SK-N-SH (cell line): ENCODE results near the gene TTC21A. TPM values are rescaled to one million over a fixed set of nuclear protein-coding genes. Genes with fewer than 3 reads are reported as not detected.

ENCODE experiments used
- CTCF ChIA-PET: fragments of 300-600, 350-600 bp; formaldehyde crosslinking; extraction: SDS; loops from one replicate; lab custom pipeline; 2021; lab: Yijun Ruan, JAX
- POLR2A ChIA-PET: fragments of 350-600 bp; sonication (Branson Sonifier 250); formaldehyde crosslinking; extraction: SDS; loops from one replicate; lab custom pipeline; 2020; ENCODE audit warnings: antibody characterized with exemption, inconsistent platforms; lab: Yijun Ruan, JAX
- DNase-seq: peaks from one replicate; pipeline ENCODE4 v3.0.0; 2012
- H2AFZ ChIP-seq: fragments of 200-600 bp; sonication (generic); 2 replicates; pipeline ENCODE4 v1.8.1; 2016; ENCODE audit warnings: antibody characterized with exemption, mild to moderate bottlenecking, low read depth
- H3F3A ChIP-seq: fragments of 200-600 bp; sonication (generic); replicated peaks from 2 replicates; pipeline ENCODE3; 2016; ENCODE audit warnings: antibody characterized with exemption, mild to moderate bottlenecking; ENCODE audit not compliant: insufficient read depth
- H3K27ac ChIP-seq, 2 experiments: fragments of 200-500 bp in 1 of 2; fragments of 200-600 bp in 1 of 2; sonication (Bioruptor generic) in 1 of 2; sonication (generic), shearing (Covaris generic) in 1 of 2; 2 replicates each; pipeline versions ENCODE4 v1.5.1 to v1.6.1; 2014 to 2016; ENCODE audit warnings: low read depth in 2 of 2, inconsistent platforms in 1 of 2, low read length in 1 of 2, mild to moderate bottlenecking in 1 of 2, mixed read lengths in 1 of 2
- H3K27me3 ChIP-seq: fragments of 200-600 bp; sonication (generic), shearing (Covaris generic); 2 replicates; pipeline ENCODE4 v1.6.1; 2016; ENCODE audit warnings: mixed run types; ENCODE audit not compliant: insufficient read depth
- H3K36me3 ChIP-seq, 2 experiments: fragments of 200-500 bp in 1 of 2; fragments of 200-600 bp in 1 of 2; sonication (Bioruptor generic) in 1 of 2; sonication (generic) in 1 of 2; replicated peaks in 1 of 2; 2 replicates each; pipeline versions ENCODE3 to v1.5.1; 2014 to 2016; ENCODE audit warnings: low read length in 1 of 2, mild to moderate bottlenecking in 1 of 2; ENCODE audit not compliant: insufficient read depth in 2 of 2, control insufficient read depth in 1 of 2
- H3K4me1 ChIP-seq, 2 experiments: fragments of 200-500 bp in 1 of 2; fragments of 200-600 bp in 1 of 2; sonication (Bioruptor generic) in 1 of 2; sonication (generic), shearing (Covaris generic) in 1 of 2; 2 replicates each; pipeline versions ENCODE4 v1.5.1 to v1.6.1; 2014 to 2016; ENCODE audit warnings: low read depth in 1 of 2, low read length in 1 of 2, mixed run types in 1 of 2; ENCODE audit not compliant: insufficient read depth in 2 of 2, control insufficient read depth in 1 of 2
- H3K4me2 ChIP-seq: fragments of 200-600 bp; sonication (generic), shearing (Covaris generic); 2 replicates; pipeline ENCODE4 v1.6.1; 2017; ENCODE audit warnings: mixed run types
- H3K4me3 ChIP-seq, 2 experiments: fragments of 200-500 bp in 1 of 2; fragments of 200-600 bp in 1 of 2; sonication (Bioruptor generic) in 1 of 2; sonication (generic), shearing (Covaris generic) in 1 of 2; 2 replicates each; pipeline versions ENCODE4 v1.5.1 to v1.8.1; 2014 to 2016; ENCODE audit warnings: low read depth in 2 of 2, inconsistent platforms in 1 of 2, low read length in 1 of 2, mild to moderate bottlenecking in 1 of 2, mixed read lengths in 1 of 2, moderate library complexity in 1 of 2
- H3K79me2 ChIP-seq: fragments of 200-600 bp; sonication (generic); 2 replicates; pipeline ENCODE4 v1.8.1; 2017; ENCODE audit warnings: mild to moderate bottlenecking; ENCODE audit not compliant: insufficient read depth
- H3K9ac ChIP-seq: fragments of 200-600 bp; sonication (generic); 2 replicates; pipeline ENCODE4 v1.6.1; 2017; ENCODE audit warnings: mixed run types
- H3K9me2 ChIP-seq: fragments of 200-600 bp; sonication (generic); 2 replicates; pipeline ENCODE4 v1.6.1; 2017; ENCODE audit warnings: mixed run types
- H3K9me3 ChIP-seq: fragments of 200-600 bp; sonication (generic); 2 replicates; pipeline ENCODE4 v1.6.1; 2017; ENCODE audit warnings: mixed run types, mild to moderate bottlenecking, moderate library complexity
- H4K20me1 ChIP-seq: fragments of 200-600 bp; sonication (generic); 2 replicates; pipeline ENCODE4 v1.6.1; 2017; ENCODE audit warnings: mild to moderate bottlenecking, mixed run types; ENCODE audit not compliant: insufficient read depth
- FOSL2 ChIP-seq: IDR thresholded peaks from 2 replicates; pipeline ENCODE4 v1.4.0; 2012; ENCODE audit warnings: low read depth, mild to moderate bottlenecking, moderate library complexity, borderline replicate concordance
- FOXM1 ChIP-seq: IDR thresholded peaks from 2 replicates; pipeline ENCODE4 v1.4.0; 2012; ENCODE audit warnings: low read depth, mild to moderate bottlenecking
- GABPA ChIP-seq: IDR thresholded peaks from 2 replicates; pipeline ENCODE4 v1.4.0; 2012; ENCODE audit warnings: low read depth, mild to moderate bottlenecking
- JUND ChIP-seq: IDR thresholded peaks from 2 replicates; pipeline ENCODE4 v1.4.0; 2012
- RAD21 ChIP-seq: IDR thresholded peaks from 2 replicates; pipeline ENCODE4 v1.6.1; 2012; ENCODE audit warnings: mild to moderate bottlenecking, low read length
- TCF12 ChIP-seq: IDR thresholded peaks from 2 replicates; pipeline ENCODE4 v1.4.0; 2012
- WGBS: methylation state at CpG from one replicate; pipeline ENCODE4 v1.1.6; 2017; ENCODE audit warnings: low lambda C conversion rate; 5-methylcytosine and 5-hydroxymethylcytosine counted together
- polyA plus RNA-seq, 3 experiments: library from polyadenylated mRNA; depleted of rRNA; stranded (reverse); fragments of >200 nt; gene quantifications; 2 replicates each; pipeline ENCODE4 v1.2.3, GENCODE V29; 2012
- TF ChIP-seq, protein P1 (sequence below): fragments of 200-600 bp; sonication (generic); IDR thresholded peaks from 2 replicates; pipeline ENCODE4 v1.6.1; 2017; ENCODE audit warnings: antibody characterized with exemption, mild to moderate bottlenecking, moderate library complexity

Gene TTC21A
- polyA plus RNA-seq, 1 of the 3 experiments (the other 2 are of a cell fraction), result 3.9 TPM

GRCh38 chr3:39124876-39125840, 17.7 kb downstream of the TTC21A start:
- Histone ChIP-seq H3K9me2 (no peaks in the 10 kb centered on the region), H3K4me3 (no peak overlapping the region), H2AFZ (no peak overlapping the region), H3K36me3 (no peaks in the 10 kb centered on the region), H3K4me1 (0 out of 4 replicates have a peak, but pooled peaks cover 0 to 6% of the 10 kb centered on the region in 2 experiments), H3K9me3 (no peaks in the 10 kb centered on the region), H3F3A (no peaks in the 10 kb centered on the region), H3K27ac (peak overlapping the region in 1 of 2 experiments; percentile 6; a peak in 1 of 4 replicates), H3K4me2 (peak overlapping the region; percentile 37), H3K27me3 (no peaks in the 10 kb centered on the region), H3K79me2 (no peaks in the 10 kb centered on the region), H3K9ac (no peak overlapping the region), H4K20me1 (no peaks in the 10 kb centered on the region)
- CTCF ChIA-PET, result interaction anchor here (1.0 to 14.8 kb wide), 8 partner anchors 7 to 165 kb away, joined by 3 to 223 read pairs (median 8); partner anchors contain the start of gene CX3CR1
- WGBS, result 89% methylated on average over 4 of the region's 5 CpGs
- POLR2A ChIA-PET, result no interaction called here
- no peak for DNase-seq
- TF ChIP-seq, protein P1, sequence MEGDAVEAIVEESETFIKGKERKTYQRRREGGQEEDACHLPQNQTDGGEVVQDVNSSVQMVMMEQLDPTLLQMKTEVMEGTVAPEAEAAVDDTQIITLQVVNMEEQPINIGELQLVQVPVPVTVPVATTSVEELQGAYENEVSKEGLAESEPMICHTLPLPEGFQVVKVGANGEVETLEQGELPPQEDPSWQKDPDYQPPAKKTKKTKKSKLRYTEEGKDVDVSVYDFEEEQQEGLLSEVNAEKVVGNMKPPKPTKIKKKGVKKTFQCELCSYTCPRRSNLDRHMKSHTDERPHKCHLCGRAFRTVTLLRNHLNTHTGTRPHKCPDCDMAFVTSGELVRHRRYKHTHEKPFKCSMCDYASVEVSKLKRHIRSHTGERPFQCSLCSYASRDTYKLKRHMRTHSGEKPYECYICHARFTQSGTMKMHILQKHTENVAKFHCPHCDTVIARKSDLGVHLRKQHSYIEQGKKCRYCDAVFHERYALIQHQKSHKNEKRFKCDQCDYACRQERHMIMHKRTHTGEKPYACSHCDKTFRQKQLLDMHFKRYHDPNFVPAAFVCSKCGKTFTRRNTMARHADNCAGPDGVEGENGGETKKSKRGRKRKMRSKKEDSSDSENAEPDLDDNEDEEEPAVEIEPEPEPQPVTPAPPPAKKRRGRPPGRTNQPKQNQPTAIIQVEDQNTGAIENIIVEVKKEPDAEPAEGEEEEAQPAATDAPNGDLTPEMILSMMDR, result peak; percentile 46
- TF ChIP-seq RAD21, result peak; percentile 38; the same call in 1 of the 2 replicates
- no peak for TF ChIP-seq GABPA

GRCh38 chr3:39125841-39126500, 18.5 kb downstream of the TTC21A start:
- peak overlapping the region; percentile 37 for H3K4me2 ChIP-seq
- no peaks in the 10 kb centered on the region for H3K36me3 ChIP-seq
- CTCF ChIA-PET, result interaction anchor here (0.9 to 14.8 kb wide), 24 partner anchors 8 to 179 kb away, joined by 3 to 223 read pairs (median 6); partner anchors contain the start of gene CX3CR1
- H3K4me1 ChIP-seq, result 0 out of 4 replicates have a peak, but pooled peaks cover 0 to 6% of the 10 kb centered on the region in 2 experiments
- H3K79me2 ChIP-seq, result no peaks in the 10 kb centered on the region
- no peaks in the 10 kb centered on the region for H3K27me3 ChIP-seq
- H3K27ac ChIP-seq, result peak overlapping the region in 1 of 2 experiments; percentile 6; a peak in 1 of 4 replicates
- POLR2A ChIA-PET, result no interaction called here
- DNase-seq, result no peak
- WGBS, result 69% methylated on average over 11 of the region's 12 CpGs
- TF ChIP-seq TCF12 (no peak), JUND (peak; percentile 37; the same call in 1 of the 2 replicates), FOSL2 (peak; percentile 34; the same call in 1 of the 2 replicates), FOXM1 (no peak)
- H3K9me3 ChIP-seq, result no peaks in the 10 kb centered on the region
- no peak overlapping the region for H3K4me3 ChIP-seq
- no peak overlapping the region for H2AFZ ChIP-seq
- H3K9ac ChIP-seq, result no peak overlapping the region
- H3K9me2 ChIP-seq, result no peaks in the 10 kb centered on the region
- no peaks in the 10 kb centered on the region for H4K20me1 ChIP-seq
- H3F3A ChIP-seq, result no peaks in the 10 kb centered on the region
